Thyroid gland (tissue), 4 donors: Measurements from ENCODE around the gene LMX1B.

Experiments used
- CTCF ChIP-seq, 6 experiments: fragments of 200-600 bp in 3 of 6; fragments of 450-650 bp in 3 of 6; sonication (generic) in 3 of 6; IDR thresholded peaks; one replicate each; pipeline ENCODE4 v1.5.1; 2016 to 2019; ENCODE audit warnings: antibody characterized with exemption in 6 of 6, mild to moderate bottlenecking in 2 of 6, inconsistent platforms in 1 of 6, moderate library complexity in 1 of 6
- POLR2A ChIP-seq, 2 donors: fragments of 450-650 bp; IDR thresholded peaks; one replicate each; pipeline ENCODE4 v1.6.1; 2017; ENCODE audit warnings: antibody characterized with exemption in 2 of 2, mild to moderate bottlenecking in 2 of 2, moderate library complexity in 1 of 2

- TF ChIP-seq POLR2A (IDR thresholded peaks at IDR 0.05) (no peak), CTCF (IDR thresholded peaks at IDR 0.05) (no peak)
These were observed 10.7 kb downstream of the LMX1B start for GRCh38 chr9:126624479-126624826.
